Measurements from ENCODE around the gene PRKCD. TPM values are rescaled to one million over a fixed set of nuclear protein-coding genes. Genes with fewer than 3 reads are reported as not detected.

The PRKCD gene
- total RNA-seq, 2 experiments from 2014 or later, result 18.7 to 21.5 TPM

DNA sequence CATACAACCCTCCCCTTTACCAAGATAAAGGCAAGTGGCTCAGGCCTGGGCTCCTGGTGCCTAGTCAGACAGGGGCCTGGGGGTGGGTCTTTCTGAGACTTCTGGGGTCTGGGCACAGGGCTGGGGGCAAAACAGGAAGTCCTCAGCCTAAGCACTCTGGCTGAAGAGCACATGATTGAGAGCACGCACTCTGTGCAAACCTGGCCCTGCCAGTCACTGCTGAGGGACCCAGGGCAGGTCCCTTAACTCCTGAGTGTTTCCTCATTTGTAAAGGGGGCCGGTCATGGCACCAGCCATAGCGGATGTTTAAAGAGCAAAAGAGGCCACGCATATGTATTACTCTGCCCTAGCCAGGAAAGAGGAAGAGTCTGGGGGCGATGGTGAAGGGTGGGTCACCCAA is 78.8 kb downstream of the PRKCD start:
- H3K4me1 Mint-ChIP-seq (ENCODE audit: low read depth), result peaks cover 8% of the 10 kb centered on the region
- peaks cover 29% of the 10 kb centered on the region for H3K36me3 Mint-ChIP-seq (ENCODE audit: low read depth)
- TF ChIP-seq, protein P1, sequence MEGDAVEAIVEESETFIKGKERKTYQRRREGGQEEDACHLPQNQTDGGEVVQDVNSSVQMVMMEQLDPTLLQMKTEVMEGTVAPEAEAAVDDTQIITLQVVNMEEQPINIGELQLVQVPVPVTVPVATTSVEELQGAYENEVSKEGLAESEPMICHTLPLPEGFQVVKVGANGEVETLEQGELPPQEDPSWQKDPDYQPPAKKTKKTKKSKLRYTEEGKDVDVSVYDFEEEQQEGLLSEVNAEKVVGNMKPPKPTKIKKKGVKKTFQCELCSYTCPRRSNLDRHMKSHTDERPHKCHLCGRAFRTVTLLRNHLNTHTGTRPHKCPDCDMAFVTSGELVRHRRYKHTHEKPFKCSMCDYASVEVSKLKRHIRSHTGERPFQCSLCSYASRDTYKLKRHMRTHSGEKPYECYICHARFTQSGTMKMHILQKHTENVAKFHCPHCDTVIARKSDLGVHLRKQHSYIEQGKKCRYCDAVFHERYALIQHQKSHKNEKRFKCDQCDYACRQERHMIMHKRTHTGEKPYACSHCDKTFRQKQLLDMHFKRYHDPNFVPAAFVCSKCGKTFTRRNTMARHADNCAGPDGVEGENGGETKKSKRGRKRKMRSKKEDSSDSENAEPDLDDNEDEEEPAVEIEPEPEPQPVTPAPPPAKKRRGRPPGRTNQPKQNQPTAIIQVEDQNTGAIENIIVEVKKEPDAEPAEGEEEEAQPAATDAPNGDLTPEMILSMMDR (IDR thresholded peaks at IDR 0.05), result no peak
- no peaks in the 10 kb centered on the region for H3K9me3 Mint-ChIP-seq
- no peak overlapping the region for H3K4me3 Mint-ChIP-seq
- intact Hi-C loops (cut with micrococcal nuclease), result no loop called here
- ATAC-seq, result no peak
- ChIA-PET CTCF (no interaction called here), POLR2A (interaction anchor here (5.0 kb wide), 1 partner anchor 14 kb away, joined by 20 read pairs; no protein-coding TSS in a partner anchor)
- no peak for DNase-seq
- H3K27me3 Mint-ChIP-seq, result no peaks in the 10 kb centered on the region
- H3K27ac Mint-ChIP-seq, result no peak overlapping the region

DNA sequence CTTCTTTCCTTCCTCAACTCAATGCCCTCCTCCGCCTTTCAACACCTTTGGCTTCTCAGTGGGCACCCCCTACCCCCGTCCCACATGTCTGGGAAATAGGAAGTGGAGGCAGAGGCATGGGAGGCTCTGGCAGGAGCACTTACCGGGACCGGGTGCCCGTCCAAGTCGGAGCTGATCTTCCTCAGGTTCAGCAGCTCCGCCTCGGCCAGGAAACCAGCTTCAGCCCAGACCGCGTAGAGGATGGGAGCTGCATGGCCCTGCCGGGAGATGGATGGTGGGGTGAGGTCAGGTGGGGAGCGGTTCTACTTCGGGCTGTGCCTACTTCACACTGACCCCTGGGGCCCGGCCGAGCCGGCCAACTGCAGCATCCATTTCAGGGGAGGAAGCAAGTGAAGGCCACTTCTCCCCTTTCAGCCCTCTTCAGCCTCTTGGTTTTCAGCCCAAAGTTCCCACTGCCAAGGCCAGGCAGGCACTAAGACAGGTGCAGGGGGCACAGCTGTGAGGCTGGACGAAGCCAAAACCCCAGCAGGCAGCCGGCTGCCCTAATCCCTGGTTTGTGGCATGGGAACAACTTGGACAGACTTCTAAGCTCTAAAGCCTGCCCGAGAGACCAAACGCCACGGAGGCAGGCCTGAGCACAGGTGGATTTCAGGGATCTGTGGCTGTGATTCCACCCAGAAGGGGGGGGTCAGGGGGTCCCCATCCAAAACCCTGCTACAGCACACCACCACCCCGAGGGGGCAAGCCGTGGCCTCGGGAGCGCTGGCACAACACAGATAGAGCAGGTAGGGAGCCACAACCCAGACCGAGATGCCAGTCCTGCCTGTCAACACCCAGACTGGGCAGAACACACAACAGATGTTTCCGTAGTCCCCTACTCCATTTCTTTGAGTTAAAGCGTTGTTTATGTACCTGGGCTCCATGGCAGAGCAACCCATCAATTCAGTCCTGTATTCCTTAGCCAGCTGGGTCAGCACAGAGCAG is 80.3 kb downstream of the PRKCD start:
- H3K36me3 Mint-ChIP-seq (ENCODE audit: low read depth), result peaks cover 32% of the 10 kb centered on the region
- ChIA-PET CTCF (no interaction called here), POLR2A (interaction anchor here (5.0 kb wide), 1 partner anchor 12 kb away, joined by 20 read pairs; no protein-coding TSS in a partner anchor)
- TF ChIP-seq, protein P1 (IDR thresholded peaks at IDR 0.05), result no peak
- H3K4me1 Mint-ChIP-seq (ENCODE audit: low read depth), result peaks cover 10% of the 10 kb centered on the region
- intact Hi-C loops (cut with micrococcal nuclease), result no loop called here
- no peaks in the 10 kb centered on the region for H3K27me3 Mint-ChIP-seq
- ATAC-seq, result no peak
- no peak overlapping the region for H3K4me3 Mint-ChIP-seq
- no peaks in the 10 kb centered on the region for H3K9me3 Mint-ChIP-seq
- DNase-seq, result no peak
- no peak overlapping the region for H3K27ac Mint-ChIP-seq

DNA sequence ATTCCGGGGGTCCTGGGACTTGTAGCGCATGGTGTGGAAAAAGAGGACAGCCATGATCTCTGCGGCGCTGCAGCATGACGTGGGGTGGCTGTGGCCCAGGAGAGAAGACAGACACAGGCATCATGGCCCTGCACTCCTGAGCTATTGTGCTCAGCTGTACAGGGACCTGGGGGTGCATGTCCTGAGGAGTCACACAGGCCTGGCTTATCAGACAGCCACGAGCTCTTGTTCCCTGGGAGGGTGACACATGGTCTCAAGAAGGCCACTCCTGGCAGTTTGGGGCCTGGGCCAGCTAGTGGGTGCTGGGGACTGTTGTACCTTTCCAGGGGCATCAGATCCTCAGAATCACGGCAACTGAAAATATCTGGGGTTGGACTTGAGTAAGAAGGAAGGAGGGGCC is 81.1 kb downstream of the PRKCD start:
- H3K27ac Mint-ChIP-seq, result no peak overlapping the region
- no peak overlapping the region for H3K4me3 Mint-ChIP-seq
- ChIA-PET CTCF (no interaction called here), POLR2A (interaction anchor here (5.0 kb wide), 1 partner anchor 11 kb away, joined by 20 read pairs; no protein-coding TSS in a partner anchor)
- H3K27me3 Mint-ChIP-seq, result no peaks in the 10 kb centered on the region
- DNase-seq (no peak), ATAC-seq (no peak)
- intact Hi-C loops (cut with micrococcal nuclease), result no loop called here
- TF ChIP-seq, protein P1 (IDR thresholded peaks at IDR 0.05), result no peak
- peaks cover 31% of the 10 kb centered on the region for H3K36me3 Mint-ChIP-seq (ENCODE audit: low read depth)
- peaks cover 10% of the 10 kb centered on the region for H3K4me1 Mint-ChIP-seq (ENCODE audit: low read depth)
- no peaks in the 10 kb centered on the region for H3K9me3 Mint-ChIP-seq

Other genes with a start within 250 kb of the PRKCD start
- gene SFMBT1, start 115.1 kb upstream of the PRKCD start, total RNA-seq, result 10 to 100 TPM; 17.8 to 20.1 TPM
- 10 to 100 TPM; 42.5 to 42.9 TPM for gene RFT1, start 30.8 kb upstream of the PRKCD start, total RNA-seq
- 100 to 1,000 TPM; 397 to 417 TPM for gene TKT, start 94.8 kb downstream of the PRKCD start, total RNA-seq
- 10 to 100 TPM; 29.9 to 32.0 TPM for gene DCP1A, start 186.3 kb downstream of the PRKCD start, total RNA-seq